Hepatic stellate cell (primary cell): ENCODE results near the gene POLR3H.
"Not testable (repeated sequence)": the region's sequence is repeated elsewhere in the genome, so short reads cannot be mapped to it uniquely, and the experiment has no call there.

Experiments used
- DNase-seq: peaks from one replicate; pipeline ENCODE4 v3.0.0; 2011; ENCODE audit warnings: low spot score

Gene POLR3H

GRCh38 chr22:41543854-41544670, at the start of gene POLR3H:
POLR3H (minus strand) TSS chr22:41544470; CDS start chr22:41544101, 369 bp downstream.
- peak; percentile 99 for DNase-seq

DNA sequence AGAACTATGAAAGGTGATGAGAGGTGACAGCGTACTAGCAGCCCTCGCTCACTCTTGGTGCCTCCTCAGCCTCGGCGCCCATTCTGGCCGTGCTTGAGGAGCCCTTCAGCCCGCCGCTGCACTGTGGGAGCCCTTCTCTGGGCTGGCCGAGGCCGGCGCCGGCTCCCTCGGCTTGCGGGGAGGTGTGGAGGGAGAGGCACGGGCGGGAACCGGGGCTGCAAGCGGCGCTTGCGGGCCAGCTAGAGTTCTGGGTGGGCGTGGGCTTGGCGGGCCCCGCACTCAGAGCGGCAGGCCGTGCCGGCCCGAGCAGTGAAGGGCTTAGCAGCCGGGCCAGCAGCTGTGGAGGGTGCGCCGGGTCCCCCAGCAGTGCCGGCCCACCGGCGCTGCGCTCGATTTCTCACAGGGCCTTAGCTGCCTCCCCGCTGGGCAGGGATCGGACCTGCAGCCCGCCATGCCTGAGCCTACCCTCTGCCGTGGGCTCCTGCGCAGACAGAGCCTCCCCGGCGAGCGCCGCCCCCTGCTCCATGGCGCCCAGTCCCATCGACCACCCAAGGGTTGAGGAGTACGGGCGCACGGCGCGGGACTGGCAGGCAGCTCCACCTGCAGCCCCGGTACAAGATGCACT, 49.2 kb upstream of the POLR3H start:
- not testable (repeated sequence) for DNase-seq

DNA sequence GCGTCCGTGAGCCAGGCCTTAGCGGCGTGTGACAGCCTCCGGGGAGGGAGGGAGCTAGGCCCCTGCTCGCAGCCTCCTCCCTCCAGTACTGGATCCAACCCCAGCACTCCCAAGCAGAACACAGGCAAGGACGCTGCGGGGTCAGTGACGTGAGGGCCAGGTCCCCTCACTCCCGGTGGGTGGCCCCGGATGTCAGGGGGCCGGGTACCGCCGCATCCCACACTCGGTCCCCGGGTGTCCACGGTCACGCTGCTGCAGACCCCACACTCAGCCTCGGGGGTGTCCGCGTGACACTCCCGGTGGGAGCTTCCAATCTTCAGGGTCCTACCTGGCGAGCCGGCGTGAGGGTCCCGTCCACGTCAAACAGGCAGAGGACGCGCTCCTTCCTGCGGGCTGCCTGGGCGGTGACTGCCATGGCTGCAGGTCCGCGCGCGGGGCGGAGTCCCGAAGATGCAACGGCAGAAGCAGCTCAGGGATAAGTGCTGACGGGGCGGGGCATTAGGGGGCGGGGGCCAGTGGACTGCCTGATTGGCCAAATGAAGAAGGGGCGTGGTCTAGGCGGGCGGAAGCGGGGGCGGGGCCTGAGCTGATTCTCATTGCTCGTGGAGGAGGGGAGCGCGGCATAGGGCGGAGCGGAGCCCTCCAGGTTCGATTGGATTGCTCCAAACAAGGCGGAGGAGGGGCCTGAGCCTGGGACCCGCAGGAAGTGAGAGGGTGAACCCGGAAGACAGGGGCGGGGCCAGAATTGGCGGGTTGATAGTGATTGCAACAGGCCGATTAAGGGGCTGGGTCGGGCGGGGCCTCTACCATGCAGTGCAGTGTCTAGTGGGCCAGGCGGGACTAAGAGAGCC, 45.3 kb upstream of the POLR3H start, which contains the start of gene PMM1:
Gene PMM1 (minus strand): TSS at position 450 of the 851 bp plus-strand sequence. CDS start 35 bp downstream, at position 415.
- peak; percentile 100 for DNase-seq

GRCh38 chr22:41587347-41587723, 43.1 kb upstream of the POLR3H start:
- DNase-seq = no peak

DNA sequence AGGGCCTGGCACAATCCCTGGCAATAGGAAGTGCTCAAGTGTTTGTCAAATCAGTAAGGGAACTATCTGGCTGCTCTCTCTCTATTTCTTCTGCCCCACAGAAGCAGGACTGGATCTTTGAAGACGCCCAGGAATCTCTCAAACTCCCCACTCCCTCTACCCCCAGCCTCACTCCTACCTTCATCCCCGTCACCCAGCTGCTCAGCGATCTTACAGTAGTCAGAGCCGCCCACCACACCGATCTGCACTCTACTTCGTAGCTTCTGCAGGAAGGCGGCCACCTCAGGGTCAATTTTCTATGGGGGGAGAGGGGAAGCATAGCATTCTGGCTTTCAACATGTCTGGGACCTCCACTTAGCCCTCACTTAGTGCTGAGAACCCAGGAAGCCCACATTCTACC, 41.6 kb upstream of the POLR3H start:
- DNase-seq = no peak

GRCh38 chr22:41584881-41585280, 40.6 kb upstream of the POLR3H start:
- no peak for DNase-seq

DNA sequence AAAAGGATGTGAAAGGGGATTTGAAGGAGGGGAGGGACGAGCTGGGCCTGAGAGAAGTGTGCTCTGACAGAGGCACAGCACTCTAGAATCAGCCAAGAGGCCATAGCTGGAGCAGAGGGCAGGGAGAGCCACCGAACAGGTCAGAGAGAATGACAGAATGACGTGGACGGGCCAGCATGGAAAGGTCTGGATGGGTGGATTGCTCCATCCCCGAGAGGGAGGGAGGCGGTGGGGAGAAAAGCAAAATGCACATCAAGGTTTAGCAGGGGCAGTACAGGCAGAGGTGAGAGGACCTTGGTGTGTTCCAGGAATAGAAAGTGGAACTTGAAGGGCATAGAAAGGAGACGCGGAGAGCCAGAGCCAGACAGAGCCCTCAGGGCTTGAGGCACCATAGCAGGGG, 38.4 kb upstream of the POLR3H start:
- no peak for DNase-seq

DNA sequence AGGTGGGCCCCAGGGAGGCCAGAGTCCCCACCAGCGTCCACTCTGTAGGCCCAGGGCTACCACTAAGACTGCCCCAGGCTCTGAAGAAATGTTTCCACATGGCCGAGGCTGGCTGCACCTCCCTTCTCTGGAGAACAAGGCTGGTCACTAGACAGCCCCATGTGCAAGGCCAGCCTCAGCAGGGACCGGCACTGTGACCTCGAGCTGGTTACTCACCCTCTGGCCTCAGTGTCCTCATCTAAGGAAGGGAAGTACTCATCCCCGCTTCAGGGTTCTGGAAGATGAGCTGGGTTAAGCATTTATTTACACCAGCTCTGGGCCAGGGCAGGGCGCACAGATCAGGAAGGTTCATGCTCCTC, 35.7 kb upstream of the POLR3H start:
- no peak for DNase-seq

DNA sequence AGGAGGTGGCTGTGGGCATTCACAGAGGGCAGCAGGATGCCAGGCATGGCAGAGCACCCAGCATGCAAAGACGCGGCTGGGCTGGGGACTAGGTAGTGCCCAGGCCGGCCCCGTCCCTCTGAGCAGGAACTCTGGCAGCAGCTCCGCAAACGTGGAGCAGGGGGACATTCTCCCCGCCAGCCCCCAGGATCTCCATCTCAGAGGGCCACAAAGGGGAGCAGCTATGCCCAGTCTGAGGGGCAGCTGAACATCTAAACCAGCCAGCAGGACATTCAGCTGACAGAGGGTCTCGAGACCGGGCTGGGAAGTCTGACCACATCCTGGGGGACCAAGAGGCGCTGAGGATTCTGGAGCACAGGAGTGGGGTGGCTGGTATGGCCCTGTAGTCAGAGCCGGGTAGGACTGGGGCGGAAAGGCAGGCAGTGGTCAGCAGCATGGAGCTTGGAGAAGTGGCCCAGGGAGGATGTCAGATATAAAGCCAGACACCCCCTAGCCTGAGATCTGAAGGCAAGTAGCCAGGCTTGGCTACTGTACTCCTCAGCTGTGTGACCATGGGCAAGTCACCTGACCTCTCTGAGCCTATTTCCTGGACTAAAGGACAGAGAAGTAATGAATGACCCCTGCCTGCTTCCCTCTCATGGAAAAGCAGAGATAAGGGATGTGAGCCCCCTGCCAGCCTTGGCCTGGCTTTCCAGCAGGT, 35.2 kb upstream of the POLR3H start:
- no peak for DNase-seq

DNA sequence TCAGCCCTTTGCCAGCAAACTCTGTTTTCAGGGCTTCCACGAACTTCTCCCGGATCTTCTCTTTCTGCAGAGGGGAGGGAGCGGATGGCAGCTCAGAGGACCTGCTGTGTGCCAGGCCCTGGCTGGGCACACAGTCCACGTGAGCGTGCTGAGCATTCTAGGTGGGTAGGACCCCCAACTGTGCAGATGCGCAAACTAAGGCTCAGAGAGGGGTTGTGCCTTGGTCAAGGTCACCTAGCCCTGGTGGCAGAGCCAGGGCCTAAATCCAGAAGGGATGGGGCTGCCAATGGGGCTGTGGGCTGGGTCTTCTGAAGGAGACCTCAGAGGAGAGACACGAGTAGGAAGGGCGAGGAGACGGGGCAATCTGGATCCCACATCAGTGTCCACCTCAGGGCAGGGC, 34.5 kb upstream of the POLR3H start:
- no peak for DNase-seq

- DNase-seq = no peak
Measured at GRCh38 chr22:41578114-41578513, 33.8 kb upstream of the POLR3H start.

GRCh38 chr22:41576877-41577276, 32.6 kb upstream of the POLR3H start:
- peak; percentile 61 for DNase-seq

GRCh38 chr22:41575533-41575932, 31.3 kb upstream of the POLR3H start:
- DNase-seq = no peak

DNA sequence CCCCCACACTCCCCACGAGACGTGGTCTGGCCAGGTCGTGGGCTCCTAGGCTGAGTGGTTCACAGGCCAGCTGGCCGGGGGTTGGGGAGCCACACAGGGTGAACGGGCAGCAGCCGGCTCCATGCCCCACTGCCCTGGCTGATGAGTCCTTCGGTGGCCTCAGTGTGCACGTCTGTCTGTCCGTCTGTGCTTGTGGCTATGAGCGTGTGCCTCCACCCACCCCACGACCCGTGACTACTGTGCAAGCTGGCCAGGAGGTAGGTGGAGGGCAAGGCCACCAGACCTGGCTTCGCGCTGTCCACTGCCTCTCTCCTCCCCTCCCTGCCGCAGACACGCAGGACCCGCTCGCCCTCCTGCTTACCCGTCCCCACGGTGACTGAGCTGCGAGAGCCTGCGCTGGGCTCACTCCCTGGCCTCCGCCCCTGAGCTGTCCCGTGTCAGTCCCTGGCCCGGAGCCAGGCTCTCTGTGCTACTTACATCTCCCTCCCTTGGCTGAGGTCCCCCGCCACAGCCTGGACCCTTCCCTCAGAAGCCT, 30.6 kb upstream of the POLR3H start:
- no peak for DNase-seq

DNA sequence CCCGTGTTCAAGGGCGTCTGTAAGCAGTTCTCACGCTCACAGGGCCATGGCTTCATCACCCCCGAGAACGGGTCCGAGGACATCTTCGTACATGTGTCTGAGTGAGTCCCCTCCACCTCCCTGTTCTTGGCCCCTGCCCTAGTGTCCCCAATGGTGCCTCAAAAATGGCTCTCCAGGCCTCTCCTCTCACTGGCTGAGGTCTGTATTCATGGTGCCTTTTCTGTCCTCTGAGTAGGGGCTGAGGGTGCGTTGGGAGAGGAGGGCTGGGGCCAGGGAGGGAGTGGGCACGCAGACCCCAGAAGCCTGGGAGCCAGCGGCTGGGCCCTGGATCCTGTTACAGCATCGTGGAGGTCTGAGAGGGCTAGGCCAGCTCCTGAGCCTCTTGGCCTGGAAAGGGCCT, 29.4 kb upstream of the POLR3H start:
- no peak for DNase-seq

DNA sequence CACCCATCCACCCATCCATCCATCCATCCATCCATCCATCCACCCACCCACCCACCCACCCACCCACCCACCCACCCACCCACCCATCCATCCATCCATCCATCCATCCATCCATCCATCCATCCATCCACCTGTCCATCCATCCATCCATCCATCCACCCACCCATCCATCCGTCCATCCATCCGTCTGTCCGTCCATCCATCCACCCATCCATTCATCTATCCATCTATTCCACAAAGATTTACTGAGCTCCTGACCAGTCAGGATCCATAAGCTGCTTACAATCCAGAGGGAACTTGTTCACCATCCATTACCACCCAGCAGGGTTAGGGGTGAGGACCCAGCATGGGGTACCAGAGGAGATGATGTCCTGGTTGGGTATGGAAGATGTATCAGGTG, 28.0 kb upstream of the POLR3H start:
- not testable (repeated sequence) for DNase-seq

DNA sequence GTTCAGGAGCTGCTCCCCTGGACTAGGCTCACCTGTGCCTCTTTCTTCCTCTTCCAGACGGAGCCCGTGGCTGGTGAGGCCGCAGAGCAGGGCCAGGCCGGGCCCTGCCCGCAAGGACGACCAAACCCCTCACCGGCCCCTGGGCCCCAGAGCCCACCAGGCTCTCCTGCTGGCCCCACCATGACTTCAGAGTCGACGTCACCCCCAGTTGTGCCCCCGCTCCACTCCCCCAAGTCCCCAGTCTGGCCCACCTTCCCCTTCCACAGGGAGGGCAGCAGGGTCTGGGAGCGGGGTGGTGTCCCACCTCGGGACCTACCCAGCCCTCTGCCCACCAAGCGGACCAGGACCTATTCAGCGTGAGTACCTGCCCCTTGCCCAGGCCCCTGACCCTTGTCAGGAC, 27.5 kb upstream of the POLR3H start:
- no peak for DNase-seq

DNA sequence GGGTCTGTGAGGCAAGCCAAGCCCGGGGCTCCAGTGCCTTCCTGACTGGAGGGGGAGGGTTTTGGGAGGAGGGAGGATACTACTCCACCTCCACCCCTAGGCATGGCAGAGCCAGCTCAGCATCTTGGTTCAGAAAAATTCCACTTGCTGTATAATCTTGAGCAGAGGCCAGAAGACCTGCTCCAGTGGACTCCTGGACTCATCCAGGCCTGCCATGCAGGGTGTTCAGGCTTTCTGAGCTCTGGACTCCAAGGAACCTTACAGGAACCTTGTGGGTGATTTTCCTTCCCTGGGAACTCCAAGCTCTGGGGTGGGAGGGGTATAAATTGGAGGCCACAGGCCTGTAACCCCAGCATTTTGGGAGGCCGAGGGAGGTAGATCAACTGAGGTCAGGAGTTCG, 26.0 kb upstream of the POLR3H start:
- no peak for DNase-seq

- DNase-seq = no peak
Measured at GRCh38 chr22:41568811-41569210, 24.5 kb upstream of the POLR3H start.

- no peak for DNase-seq
Measured at GRCh38 chr22:41567512-41567768, 23.2 kb upstream of the POLR3H start.

DNA sequence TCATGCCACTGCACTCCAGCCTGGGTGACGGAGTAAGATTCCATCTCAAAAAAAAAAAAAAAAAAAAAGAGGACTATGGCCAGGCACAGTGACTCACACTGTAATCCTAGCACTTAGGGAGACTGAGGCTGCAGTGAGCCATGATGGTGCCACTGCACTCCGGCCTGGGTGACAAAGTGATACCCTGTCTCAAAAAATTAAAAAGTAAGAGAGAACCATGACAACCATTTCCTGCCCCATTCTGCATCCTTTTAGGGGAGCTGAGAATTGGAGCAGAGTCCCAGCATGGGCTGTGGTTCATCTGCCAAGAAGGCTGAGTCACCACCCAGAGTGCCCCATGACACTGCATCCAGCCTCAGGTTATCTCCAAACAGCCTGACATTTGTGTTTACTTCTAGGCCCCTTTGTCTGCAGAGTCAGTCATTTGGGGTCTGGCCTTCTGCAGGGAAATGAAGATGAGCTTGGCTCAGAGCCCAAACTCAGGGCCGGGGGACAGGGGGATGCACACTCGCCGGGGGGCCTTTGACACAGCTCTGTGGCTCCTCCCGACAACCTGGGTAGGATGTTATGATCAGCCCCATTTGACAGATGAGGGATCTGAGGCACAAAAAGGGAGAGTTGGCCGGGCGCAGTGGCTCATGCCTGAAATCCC, 21.3 kb upstream of the POLR3H start:
- peak; percentile 88 for DNase-seq

GRCh38 chr22:41564563-41564962, 20.3 kb upstream of the POLR3H start:
- no peak for DNase-seq
